GM12878 (cell line): ENCODE results near the gene GPBAR1. TPM values are rescaled to one million over a fixed set of nuclear protein-coding genes. Genes with fewer than 3 reads are reported as not detected.
A peak's percentile ranks its signal among the peaks of the same experiment; 100 is the strongest.

Source experiments
- BMI1 ChIP-seq: fragments of 450-650 bp; IDR thresholded peaks from 2 replicates; pipeline ENCODE4 v1.6.1; 2016; ENCODE audit warnings: mild to moderate bottlenecking, moderate library complexity, borderline replicate concordance
- CBX5 ChIP-seq: sonication (generic); IDR thresholded peaks from 2 replicates; pipeline ENCODE4 v1.6.1; 2016; ENCODE audit warnings: low read depth, moderate library complexity, mild to moderate bottlenecking, inconsistent platforms
- CREM ChIP-seq: IDR thresholded peaks from 2 replicates; pipeline ENCODE4 v1.6.1; 2014; ENCODE audit warnings: antibody characterized with exemption, low read depth
- EP300 ChIP-seq, 2 experiments: fragments of 150-350 bp in 1 of 2; IDR thresholded peaks; 2 replicates each; pipeline ENCODE4 v1.6.1; 2011 to 2012; ENCODE audit warnings: low read depth in 2 of 2, low read length in 2 of 2, borderline replicate concordance in 1 of 2, improper control_type of control experiment in 1 of 2, inconsistent platforms in 1 of 2; ENCODE audit not compliant: control insufficient read depth in 1 of 2
- FOXK2 ChIP-seq: fragments of 450-650 bp; IDR thresholded peaks from 2 replicates; pipeline ENCODE4 v1.6.1; 2017; ENCODE audit warnings: mild to moderate bottlenecking, moderate library complexity
- GATAD2B ChIP-seq: fragments of 450-650 bp; conservative IDR thresholded peaks from 2 replicates; pipeline ENCODE4 v1.6.1; 2017; ENCODE audit warnings: low read depth, mild to moderate bottlenecking, moderate library complexity
- HDAC6 ChIP-seq: fragments of 200-600 bp; sonication (generic); IDR thresholded peaks from one replicate; pipeline ENCODE4 v1.8.0; 2017; ENCODE audit warnings: antibody characterized with exemption; ENCODE audit not compliant: unreplicated experiment
- HSF1 ChIP-seq: fragments of 150-350 bp; IDR thresholded peaks from 2 replicates; pipeline ENCODE4 v1.6.1; 2014; ENCODE audit warnings: mild to moderate bottlenecking, low read depth, low read length
- KDM1A ChIP-seq: fragments of 200-600 bp; sonication (generic); IDR thresholded peaks from 2 replicates; pipeline ENCODE4 v1.6.1; 2016; ENCODE audit warnings: borderline replicate concordance
- MLLT1 ChIP-seq: fragments of 450-650 bp; IDR thresholded peaks from 2 replicates; pipeline ENCODE4 v1.6.1; 2016; ENCODE audit warnings: mild to moderate bottlenecking
- MTA3 ChIP-seq: IDR thresholded peaks from 2 replicates; pipeline ENCODE4 v1.6.1; 2012; ENCODE audit warnings: low read length, inconsistent platforms, borderline replicate concordance
- PAX5 ChIP-seq: IDR thresholded peaks from 2 replicates; pipeline ENCODE4 v1.6.1; 2011; ENCODE audit warnings: low read depth, low read length, borderline replicate concordance
- PAX8 ChIP-seq: fragments of 450-650 bp; IDR thresholded peaks from 2 replicates; pipeline ENCODE4 v1.6.1; 2017; ENCODE audit warnings: mild to moderate bottlenecking, moderate library complexity
- RB1 ChIP-seq: fragments of 450-650 bp; formaldehyde crosslinking; IDR thresholded peaks from 2 replicates; pipeline ENCODE4 v1.6.1; 2017; ENCODE audit warnings: mild to moderate bottlenecking, borderline replicate concordance
- RELA ChIP-seq: fragments of 450-650 bp; IDR thresholded peaks from 2 replicates; pipeline ENCODE4 v1.8.0; 2014; ENCODE audit warnings: borderline replicate concordance; ENCODE audit not compliant: partially characterized antibody
- RUNX3 ChIP-seq: IDR thresholded peaks from 2 replicates; pipeline ENCODE4 v1.6.1; 2012; ENCODE audit warnings: low read length, inconsistent platforms
- SMARCA5 ChIP-seq: fragments of 450-650 bp; IDR thresholded peaks from 2 replicates; pipeline ENCODE4 v1.6.1; 2017; ENCODE audit warnings: mild to moderate bottlenecking
- SRF ChIP-seq, 2 experiments: IDR thresholded peaks; 2 replicates each; pipeline ENCODE4 v1.6.1; 2011; ENCODE audit warnings: low read depth in 2 of 2, low read length in 2 of 2, mild to moderate bottlenecking in 1 of 2, moderate library complexity in 1 of 2
- TAF1 ChIP-seq: IDR thresholded peaks from 2 replicates; pipeline ENCODE4 v1.6.1; 2011; ENCODE audit warnings: mild to moderate bottlenecking, low read depth, low read length, borderline replicate concordance
- TCF3 ChIP-seq: IDR thresholded peaks from 2 replicates; pipeline ENCODE4 v1.6.1; 2012; ENCODE audit warnings: low read depth, mild to moderate bottlenecking, low read length, borderline replicate concordance; ENCODE audit not compliant: insufficient read depth
- ZNF592 ChIP-seq: fragments of 450-650 bp; IDR thresholded peaks from 2 replicates; pipeline ENCODE4 v1.6.1; 2017; ENCODE audit warnings: mild to moderate bottlenecking, moderate library complexity
- polyA plus RNA-seq, 11 experiments: library from polyadenylated mRNA; depleted of rRNA in 4 of 11; unstranded in 6 of 11; stranded (reverse) in 5 of 11; fragments of >200 nt; fragmentation: Nextera tagmentation in 4 of 11; fragmentation: Illumina TruSeq in 1 of 11; extraction: Ambion mirVana in 4 of 11; extraction: Trizol in 1 of 11; gene quantifications; 1 replicate in 1 of 11; 2 replicates in 10 of 11; pipeline versions ENCODE4 v1.2.1 to v1.2.3, GENCODE V29; 2011 to 2016; ENCODE audit warnings: inconsistent platforms in 2 of 11, missing spikeins in 2 of 11, low read depth in 1 of 11
- total RNA-seq, 4 experiments: library from RNA; depleted of rRNA in 3 of 4; stranded (reverse); fragments of >200 nt in 3 of 4; fragmentation: Illumina TruSeq in 1 of 4; extraction: Trizol in 1 of 4; gene quantifications; 2 replicates each; pipeline versions ENCODE4 v1.2.1 to v1.2.3, GENCODE V29; 2013 to 2021

GPBAR1 gene
- total and polyA plus RNA-seq, 10 of the 15 experiments (the other 5 are each of a cell fraction or from before 2014, with no cell fraction given), result 0.03 to 0.36 (median 0.11) TPM; not detected in 3

DNA sequence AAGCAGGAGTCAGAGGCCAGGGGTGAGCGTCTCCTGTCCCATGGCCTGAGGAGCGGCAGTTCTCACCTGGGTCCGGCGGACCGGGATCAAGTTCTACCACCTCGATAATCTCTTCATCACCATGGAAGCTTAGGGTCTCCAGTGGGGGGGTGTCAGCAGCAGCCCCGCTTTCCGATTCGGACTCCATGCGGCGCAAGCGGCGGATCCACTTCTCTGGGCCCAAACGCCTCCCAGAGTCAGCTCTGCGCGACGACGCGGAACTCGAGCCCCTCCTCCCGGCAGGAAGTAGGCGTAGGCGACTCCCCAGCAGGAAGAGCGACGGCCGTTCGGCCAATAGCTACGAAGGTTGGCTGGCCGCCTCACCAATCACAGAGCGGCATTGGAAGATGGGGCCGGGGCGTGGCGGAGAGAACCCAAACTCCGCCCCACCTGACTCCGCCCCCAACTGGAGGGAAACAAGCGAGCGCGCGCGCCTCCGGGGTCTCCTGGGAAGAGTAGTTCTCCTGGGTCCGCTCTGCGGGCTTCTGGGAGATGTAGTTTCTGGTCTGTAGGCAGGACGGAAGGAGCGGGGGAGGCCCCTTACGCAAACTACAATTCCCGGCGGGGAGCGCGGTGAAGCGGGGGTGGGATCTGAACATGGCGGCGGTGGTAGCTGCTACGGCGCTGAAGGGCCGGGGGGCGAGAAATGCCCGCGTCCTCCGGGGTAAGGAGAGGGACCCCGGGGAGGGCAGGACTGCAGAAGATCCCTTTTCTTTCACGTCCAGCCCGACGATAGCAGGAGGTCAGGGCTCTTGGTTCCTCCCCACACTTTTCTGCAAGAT lies 9.3 kb downstream of the GPBAR1 start, which contains the start of the genes AAMP and PNKD (continued):
- peak; percentile 95 for TF ChIP-seq MLLT1
- no peak for TF ChIP-seq CBX5
- 0 out of 2 replicates have a peak, but pooled peaks have one; percentile 41 for TF ChIP-seq RB1
- no peak for TF ChIP-seq KDM1A
- TF ChIP-seq CREM, result peak; percentile 95
- peak; percentile 56; the same call in 1 of the 2 replicates for TF ChIP-seq SMARCA5
- 0 out of 2 replicates have a peak, but pooled peaks have one; percentile 62 for TF ChIP-seq HSF1
- peak; percentile 92 for TF ChIP-seq FOXK2
- TF ChIP-seq BMI1, result no peak
- no peak for TF ChIP-seq PAX8
- TF ChIP-seq ZNF592, result no peak
- TF ChIP-seq EP300 (IDR thresholded peaks at IDR 0.05; ENCODE audit: borderline replicate concordance in 1 of 2, control insufficient read depth in 1 of 2, low read depth in 2 of 2, low read length in 2 of 2), result no peak
- no peak for TF ChIP-seq MTA3
- no peak for TF ChIP-seq HDAC6
- peak; percentile 53 for TF ChIP-seq RELA
- no peak for TF ChIP-seq SRF (IDR thresholded peaks at IDR 0.05; ENCODE audit: low read depth in 2 of 2, low read length in 2 of 2)
- peak; percentile 55 for TF ChIP-seq RUNX3
- TF ChIP-seq TAF1, result peak; percentile 70; the same call in 1 of the 2 replicates
- TF ChIP-seq GATAD2B, result peak; percentile 67
- TF ChIP-seq PAX5, result peak; percentile 89
- no peak for TF ChIP-seq TCF3
